ENCODE results near the gene ATG2A. TPM values are rescaled to one million over a fixed set of nuclear protein-coding genes. Genes with fewer than 3 reads are reported as not detected.
A peak's percentile ranks its signal among the peaks of the same experiment; 100 is the strongest.

Gene ATG2A
- total and polyA plus RNA-seq, 10 of the 15 experiments (the other 5 are each of a cell fraction or from before 2014, with no cell fraction given) = 0.08 to 19.0 (median 4.6) TPM

DNA sequence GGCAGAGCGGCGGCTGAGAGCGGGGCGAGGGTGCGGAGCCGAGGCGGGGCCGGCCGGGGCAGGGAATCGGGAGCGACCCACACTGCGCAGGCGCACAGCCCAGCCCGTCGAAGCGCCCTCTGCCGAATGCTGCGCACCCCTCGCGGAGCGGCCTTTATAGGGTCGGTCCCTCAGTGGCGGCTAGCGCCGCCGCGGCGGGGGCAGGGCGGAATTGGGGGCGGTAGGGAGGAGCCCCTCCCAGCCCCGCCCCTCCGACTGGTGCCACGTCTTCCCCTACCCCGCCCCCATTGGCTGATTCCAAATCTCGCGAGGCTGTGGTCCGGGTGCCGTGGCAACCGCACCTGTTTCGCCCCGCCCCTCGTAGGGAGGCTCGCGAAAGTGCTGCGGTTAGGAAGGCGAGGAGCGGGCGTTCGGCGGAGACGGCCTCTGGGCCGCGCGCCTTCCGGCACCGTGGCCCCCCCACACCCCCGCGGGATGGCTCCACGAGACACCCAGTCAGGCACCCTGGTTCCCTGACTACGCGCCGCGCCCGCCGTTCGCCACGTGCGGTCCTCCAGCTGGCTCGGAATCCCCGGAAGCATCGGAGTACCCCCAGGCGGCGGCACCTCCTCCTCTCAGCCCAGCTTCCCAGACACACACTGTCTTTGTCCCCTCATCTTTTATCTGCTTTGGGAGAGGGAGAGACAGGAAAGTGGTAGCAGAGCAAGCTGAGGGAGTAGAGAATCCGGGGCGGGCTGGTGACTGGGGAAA is 38.3 kb downstream of the ATG2A start, which contains the start of gene EHD1 (continued):
- TF ChIP-seq, protein P1, sequence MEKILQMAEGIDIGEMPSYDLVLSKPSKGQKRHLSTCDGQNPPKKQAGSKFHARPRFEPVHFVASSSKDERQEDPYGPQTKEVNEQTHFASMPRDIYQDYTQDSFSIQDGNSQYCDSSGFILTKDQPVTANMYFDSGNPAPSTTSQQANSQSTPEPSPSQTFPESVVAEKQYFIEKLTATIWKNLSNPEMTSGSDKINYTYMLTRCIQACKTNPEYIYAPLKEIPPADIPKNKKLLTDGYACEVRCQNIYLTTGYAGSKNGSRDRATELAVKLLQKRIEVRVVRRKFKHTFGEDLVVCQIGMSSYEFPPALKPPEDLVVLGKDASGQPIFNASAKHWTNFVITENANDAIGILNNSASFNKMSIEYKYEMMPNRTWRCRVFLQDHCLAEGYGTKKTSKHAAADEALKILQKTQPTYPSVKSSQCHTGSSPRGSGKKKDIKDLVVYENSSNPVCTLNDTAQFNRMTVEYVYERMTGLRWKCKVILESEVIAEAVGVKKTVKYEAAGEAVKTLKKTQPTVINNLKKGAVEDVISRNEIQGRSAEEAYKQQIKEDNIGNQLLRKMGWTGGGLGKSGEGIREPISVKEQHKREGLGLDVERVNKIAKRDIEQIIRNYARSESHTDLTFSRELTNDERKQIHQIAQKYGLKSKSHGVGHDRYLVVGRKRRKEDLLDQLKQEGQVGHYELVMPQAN (conservative IDR thresholded peaks at IDR 0.05) = peak; percentile 97
- peak; percentile 28; the same call in 1 of the 2 replicates for TF ChIP-seq ZBED1 (IDR thresholded peaks at IDR 0.05; ENCODE audit: borderline replicate concordance)
- TF ChIP-seq, protein P2, sequence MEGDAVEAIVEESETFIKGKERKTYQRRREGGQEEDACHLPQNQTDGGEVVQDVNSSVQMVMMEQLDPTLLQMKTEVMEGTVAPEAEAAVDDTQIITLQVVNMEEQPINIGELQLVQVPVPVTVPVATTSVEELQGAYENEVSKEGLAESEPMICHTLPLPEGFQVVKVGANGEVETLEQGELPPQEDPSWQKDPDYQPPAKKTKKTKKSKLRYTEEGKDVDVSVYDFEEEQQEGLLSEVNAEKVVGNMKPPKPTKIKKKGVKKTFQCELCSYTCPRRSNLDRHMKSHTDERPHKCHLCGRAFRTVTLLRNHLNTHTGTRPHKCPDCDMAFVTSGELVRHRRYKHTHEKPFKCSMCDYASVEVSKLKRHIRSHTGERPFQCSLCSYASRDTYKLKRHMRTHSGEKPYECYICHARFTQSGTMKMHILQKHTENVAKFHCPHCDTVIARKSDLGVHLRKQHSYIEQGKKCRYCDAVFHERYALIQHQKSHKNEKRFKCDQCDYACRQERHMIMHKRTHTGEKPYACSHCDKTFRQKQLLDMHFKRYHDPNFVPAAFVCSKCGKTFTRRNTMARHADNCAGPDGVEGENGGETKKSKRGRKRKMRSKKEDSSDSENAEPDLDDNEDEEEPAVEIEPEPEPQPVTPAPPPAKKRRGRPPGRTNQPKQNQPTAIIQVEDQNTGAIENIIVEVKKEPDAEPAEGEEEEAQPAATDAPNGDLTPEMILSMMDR (IDR thresholded peaks at IDR 0.05 in 2 of 3, conservative IDR thresholded peaks at IDR 0.05 in 1 of 3; ENCODE audit: control insufficient read depth in 2 of 3, extremely low read depth in 1 of 3, insufficient read depth in 1 of 3, low read depth in 3 of 3, low read length in 3 of 3) = peak; percentile 41 to 91 (median 54); a peak in 5 of 6 replicates
- no peak for TF ChIP-seq KLF5 (IDR thresholded peaks at IDR 0.05; ENCODE audit: partially characterized antibody)
- TF ChIP-seq JUND (IDR thresholded peaks at IDR 0.05; ENCODE audit: low read depth, low read length) = no peak
- peak; percentile 92 for TF ChIP-seq TCF12 (IDR thresholded peaks at IDR 0.05; ENCODE audit: low read depth, low read length)
- TF ChIP-seq SMARCA5 (IDR thresholded peaks at IDR 0.05) = peak; percentile 21; the same call in 1 of the 2 replicates
- peak; percentile 99 for TF ChIP-seq POLR2AphosphoS2 (IDR thresholded peaks at IDR 0.05; ENCODE audit: low read depth, low read length)
- TF ChIP-seq POU2F2 (IDR thresholded peaks at IDR 0.05; ENCODE audit: borderline replicate concordance, low read depth, low read length) = peak; percentile 98
- TF ChIP-seq ASH2L (IDR thresholded peaks at IDR 0.05; ENCODE audit: borderline replicate concordance, low read depth) = no peak
- peak; percentile 63 for TF ChIP-seq GATAD2B (conservative IDR thresholded peaks at IDR 0.05; ENCODE audit: low read depth)
- TF ChIP-seq, protein P3, sequence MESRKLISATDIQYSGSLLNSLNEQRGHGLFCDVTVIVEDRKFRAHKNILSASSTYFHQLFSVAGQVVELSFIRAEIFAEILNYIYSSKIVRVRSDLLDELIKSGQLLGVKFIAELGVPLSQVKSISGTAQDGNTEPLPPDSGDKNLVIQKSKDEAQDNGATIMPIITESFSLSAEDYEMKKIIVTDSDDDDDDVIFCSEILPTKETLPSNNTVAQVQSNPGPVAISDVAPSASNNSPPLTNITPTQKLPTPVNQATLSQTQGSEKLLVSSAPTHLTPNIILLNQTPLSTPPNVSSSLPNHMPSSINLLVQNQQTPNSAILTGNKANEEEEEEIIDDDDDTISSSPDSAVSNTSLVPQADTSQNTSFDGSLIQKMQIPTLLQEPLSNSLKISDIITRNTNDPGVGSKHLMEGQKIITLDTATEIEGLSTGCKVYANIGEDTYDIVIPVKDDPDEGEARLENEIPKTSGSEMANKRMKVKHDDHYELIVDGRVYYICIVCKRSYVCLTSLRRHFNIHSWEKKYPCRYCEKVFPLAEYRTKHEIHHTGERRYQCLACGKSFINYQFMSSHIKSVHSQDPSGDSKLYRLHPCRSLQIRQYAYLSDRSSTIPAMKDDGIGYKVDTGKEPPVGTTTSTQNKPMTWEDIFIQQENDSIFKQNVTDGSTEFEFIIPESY (IDR thresholded peaks at IDR 0.05) = no peak
- peak; percentile 89 for TF ChIP-seq BRCA1 (IDR thresholded peaks at IDR 0.05; ENCODE audit: low read depth, low read length)
- no peak for TF ChIP-seq RBBP5 (conservative IDR thresholded peaks at IDR 0.05)
- TF ChIP-seq NFIC (IDR thresholded peaks at IDR 0.05; ENCODE audit: low read depth, low read length) = no peak
- TF ChIP-seq PAX5 (IDR thresholded peaks at IDR 0.05; ENCODE audit: borderline replicate concordance, low read depth, low read length) = peak; percentile 69; the same call in 1 of the 2 replicates
- TF ChIP-seq GABPA (IDR thresholded peaks at IDR 0.05; ENCODE audit: low read depth) = no peak
- TF ChIP-seq JUNB (IDR thresholded peaks at IDR 0.05) = no peak
- TF ChIP-seq RAD21 (IDR thresholded peaks at IDR 0.05; ENCODE audit: insufficient read depth, low read depth, low read length) = no peak
- TF ChIP-seq CREB1 (IDR thresholded peaks at IDR 0.05; ENCODE audit: low read depth) = no peak
- peak; percentile 86 for TF ChIP-seq YY1 (IDR thresholded peaks at IDR 0.05; ENCODE audit: low read depth, low read length)
- peak; percentile 53; the same call in 1 of the 2 replicates for TF ChIP-seq ZNF217 (IDR thresholded peaks at IDR 0.05)
- TF ChIP-seq NFXL1 (IDR thresholded peaks at IDR 0.05; ENCODE audit: borderline replicate concordance) = no peak
- no peak for TF ChIP-seq STAT1 (conservative IDR thresholded peaks at IDR 0.05)
- peak; percentile 70 for TF ChIP-seq MYC (IDR thresholded peaks at IDR 0.05; ENCODE audit: insufficient read depth, insufficient read length, insufficient replicate concordance, low read length, severe bottlenecking)
